Medulla oblongata (tissue), 1 donor: ENCODE measurements around the gene LSM7.

ENCODE experiments used
- DNase-seq: peaks from one replicate; pipeline ENCODE4 v3.0.0-alpha.2; 2015; ENCODE audit errors: extremely low spot score

LSM7 gene

GRCh38 chr19:2278459-2279158 lies 49.8 kb downstream of the LSM7 start:
- no peak for DNase-seq

- DNase-seq, result no peak
Measured at GRCh38 chr19:2277138-2277537, 51.2 kb downstream of the LSM7 start.

- no peak for DNase-seq
Measured at GRCh38 chr19:2276429-2276986, 51.9 kb downstream of the LSM7 start.

GRCh38 chr19:2275588-2276428 lies 52.6 kb downstream of the LSM7 start:
- DNase-seq, result no peak

DNA sequence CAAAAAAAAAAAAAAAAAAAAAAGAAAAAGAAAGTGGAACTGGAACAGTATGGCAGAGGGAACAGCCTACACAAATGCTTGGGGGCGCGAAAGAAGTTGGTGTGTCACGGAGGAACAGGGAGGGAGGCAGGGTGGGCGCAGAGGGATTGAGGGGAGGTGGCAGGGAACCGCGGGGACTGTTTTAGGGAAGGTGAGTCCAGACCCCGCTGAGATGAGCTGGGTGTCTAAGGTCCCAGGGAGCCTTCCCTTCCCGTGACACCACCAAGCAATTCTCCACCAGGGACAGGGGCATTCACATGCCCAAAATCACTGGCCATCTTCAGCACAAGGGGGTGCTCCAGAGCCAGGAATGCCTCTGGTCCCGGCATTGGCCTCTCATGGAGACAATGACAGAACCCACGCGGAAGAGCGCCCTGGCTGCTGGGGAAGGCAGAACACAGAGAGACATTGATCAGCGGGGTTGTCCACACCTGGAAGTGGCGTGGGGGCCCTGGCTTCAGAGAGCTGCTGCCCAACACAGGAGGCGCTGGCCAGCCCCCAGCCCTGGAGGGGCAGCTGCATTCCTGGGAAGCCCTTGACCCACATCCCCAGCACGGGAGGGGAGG lies 53.4 kb downstream of the LSM7 start:
- peak; percentile 89 for DNase-seq

DNA sequence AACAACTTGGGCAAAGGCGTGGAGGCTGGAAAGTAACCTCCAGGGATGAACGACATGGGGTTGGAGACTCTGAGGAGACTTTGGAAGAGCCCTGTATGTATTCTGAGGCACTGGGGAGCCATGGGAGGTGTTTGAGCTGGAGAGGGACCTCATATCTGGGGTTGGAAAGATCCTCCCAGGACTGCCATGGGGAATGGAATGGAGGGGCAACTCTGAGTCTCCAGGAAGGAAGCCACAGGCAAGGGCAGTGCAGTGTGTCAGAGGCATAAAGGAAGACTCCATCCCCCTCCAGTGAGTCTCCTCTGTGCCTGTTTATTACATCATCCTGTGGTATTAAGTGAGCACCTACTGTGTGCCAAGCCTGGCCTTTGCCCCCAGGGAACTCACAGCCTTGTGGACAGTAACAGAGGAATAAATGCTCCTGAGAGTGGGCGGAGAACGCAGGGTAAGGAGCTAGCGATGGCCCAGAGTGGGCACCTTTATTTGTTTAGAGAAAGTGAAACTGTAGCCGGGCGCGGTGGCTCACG lies 54.1 kb downstream of the LSM7 start:
- DNase-seq, result no peak

DNA sequence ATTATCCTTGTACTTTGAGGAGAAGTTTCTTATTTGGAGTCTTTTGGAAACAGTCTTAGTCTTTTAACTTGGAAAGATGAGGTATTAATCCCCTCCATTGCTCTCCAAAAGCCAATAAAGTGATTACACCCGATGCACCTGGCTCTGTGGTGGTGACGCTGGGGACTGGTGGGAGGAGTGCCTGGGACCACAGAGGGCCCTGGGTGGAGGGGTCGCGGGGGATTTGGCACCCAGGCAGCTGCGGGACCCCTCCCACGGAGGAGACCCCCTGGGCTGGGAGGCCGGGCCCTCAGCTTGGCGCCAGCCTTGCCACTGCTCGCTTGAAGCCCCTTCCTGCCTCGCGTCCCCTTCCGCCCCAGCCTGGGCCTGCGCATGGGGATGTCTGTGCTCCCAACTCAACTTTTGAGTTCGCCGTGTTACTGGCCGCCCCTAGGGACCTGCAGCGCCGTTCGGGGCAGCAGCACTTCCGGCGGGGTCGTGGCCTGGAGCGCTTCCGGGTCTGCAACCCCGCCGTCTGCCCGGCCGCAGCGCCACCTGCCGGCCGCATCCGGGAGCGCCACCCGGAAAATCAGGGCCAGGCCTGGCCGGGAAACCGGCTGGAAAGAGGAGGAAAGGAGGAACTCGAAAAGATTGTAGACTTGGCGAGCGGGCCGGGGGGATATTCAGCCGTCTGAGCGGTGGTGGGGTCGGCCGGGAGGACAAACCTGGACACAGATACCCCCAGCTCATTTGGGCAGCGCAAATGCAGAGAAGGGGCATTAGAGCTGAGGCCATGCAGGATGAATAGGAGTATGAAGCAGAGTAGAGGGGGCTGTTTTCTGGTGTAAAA lies 54.8 kb downstream of the LSM7 start:
- peak; percentile 51 for DNase-seq
